Effector CD4-positive, alpha-beta T cell (primary cell): ENCODE results near the gene SLC24A3.

Source experiments
- DNase-seq: peaks from one replicate; pipeline ENCODE4 v3.0.0-alpha.2; 2020

The SLC24A3 gene

DNA sequence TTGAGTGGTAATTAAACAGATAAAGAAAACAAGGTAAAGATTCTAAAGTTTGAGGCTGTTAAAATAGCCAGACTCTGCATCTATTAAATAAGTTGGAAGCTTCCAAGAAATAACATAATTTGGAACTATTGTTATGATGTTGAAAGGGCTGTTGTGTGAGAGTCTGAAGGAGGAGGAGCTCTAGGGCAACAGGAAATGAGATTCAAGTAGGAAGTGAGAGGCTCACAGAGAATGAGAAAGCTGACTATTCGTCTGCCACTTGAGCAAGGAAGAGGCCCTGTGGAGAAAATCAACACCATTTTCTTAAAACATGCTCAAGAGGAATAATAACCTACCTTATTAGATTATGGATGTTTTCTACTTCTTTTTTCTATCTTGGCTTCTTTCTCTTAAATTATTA, 185.2 kb downstream of the SLC24A3 start:
- no peak for DNase-seq

DNA sequence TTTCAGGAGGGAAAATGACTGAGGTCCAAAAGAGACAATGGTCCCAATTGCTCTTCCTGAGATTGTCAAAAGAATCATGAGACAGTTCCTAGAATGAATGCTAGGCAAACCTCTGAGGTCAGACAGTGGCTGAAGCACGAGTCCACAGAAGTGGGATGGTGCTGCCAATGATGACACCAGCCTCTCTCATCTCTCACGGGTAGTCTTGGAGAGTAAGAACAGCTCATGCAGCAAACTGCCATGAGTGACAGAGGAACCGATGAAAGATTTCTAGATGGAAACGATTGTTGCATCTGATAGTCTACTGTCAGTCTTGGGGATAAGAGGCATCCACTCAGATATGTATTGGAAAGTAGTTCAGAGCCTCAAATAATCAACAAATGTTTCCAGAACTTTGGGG, 188.7 kb downstream of the SLC24A3 start:
- DNase-seq = no peak

GRCh38 chr20:19403549-19403948, 191.1 kb downstream of the SLC24A3 start:
- no peak for DNase-seq

- DNase-seq = no peak
These were observed 192.4 kb downstream of the SLC24A3 start for GRCh38 chr20:19404826-19405225.

GRCh38 chr20:19405958-19406357, 193.5 kb downstream of the SLC24A3 start:
- no peak for DNase-seq

GRCh38 chr20:19406381-19406780, 193.9 kb downstream of the SLC24A3 start:
- no peak for DNase-seq

DNA sequence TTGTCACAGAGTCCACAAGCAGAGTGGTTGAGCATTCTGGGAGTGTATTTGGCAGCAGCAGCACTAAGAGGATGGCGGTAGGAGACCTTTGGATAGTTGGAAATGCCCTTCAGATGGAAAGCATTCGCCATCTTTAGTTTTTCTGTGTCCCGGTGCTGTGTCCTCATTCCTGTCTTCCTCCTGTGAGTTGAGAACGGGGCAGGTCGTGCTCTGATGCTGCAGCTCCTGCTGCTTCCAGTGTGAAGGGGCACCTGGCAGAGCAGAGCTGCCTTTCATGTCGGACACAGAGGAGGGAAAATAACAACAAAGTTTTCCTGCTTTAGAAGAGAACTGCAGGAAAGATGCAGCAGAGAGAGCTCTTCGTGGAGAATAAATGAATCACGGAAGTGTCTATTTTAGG, 194.8 kb downstream of the SLC24A3 start:
- DNase-seq = no peak

GRCh38 chr20:19407736-19408135, 195.3 kb downstream of the SLC24A3 start:
- DNase-seq = no peak

GRCh38 chr20:19408971-19409370, 196.5 kb downstream of the SLC24A3 start:
- no peak for DNase-seq

GRCh38 chr20:19411811-19412210, 199.4 kb downstream of the SLC24A3 start:
- DNase-seq = no peak

- DNase-seq = no peak
These were observed 199.8 kb downstream of the SLC24A3 start for GRCh38 chr20:19412254-19412653.

DNA sequence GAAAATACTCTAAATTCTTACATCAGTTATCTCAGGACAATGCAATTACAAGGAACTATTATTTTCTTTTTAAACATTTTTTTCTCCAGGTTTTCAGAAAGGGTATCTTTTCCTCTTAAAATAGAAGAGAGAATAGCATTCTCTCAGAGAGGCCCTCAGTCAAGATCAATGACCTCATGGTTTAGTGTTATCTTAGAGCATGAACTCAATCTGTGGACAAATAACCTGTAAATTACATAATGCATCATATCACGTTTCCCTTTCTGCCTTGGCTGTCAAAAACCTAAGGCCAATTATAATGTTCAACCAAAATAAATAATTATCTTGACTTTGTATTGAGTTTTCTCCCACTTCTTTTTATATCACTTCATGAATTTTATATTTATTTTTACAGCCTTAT, 202.2 kb downstream of the SLC24A3 start:
- no peak for DNase-seq

DNA sequence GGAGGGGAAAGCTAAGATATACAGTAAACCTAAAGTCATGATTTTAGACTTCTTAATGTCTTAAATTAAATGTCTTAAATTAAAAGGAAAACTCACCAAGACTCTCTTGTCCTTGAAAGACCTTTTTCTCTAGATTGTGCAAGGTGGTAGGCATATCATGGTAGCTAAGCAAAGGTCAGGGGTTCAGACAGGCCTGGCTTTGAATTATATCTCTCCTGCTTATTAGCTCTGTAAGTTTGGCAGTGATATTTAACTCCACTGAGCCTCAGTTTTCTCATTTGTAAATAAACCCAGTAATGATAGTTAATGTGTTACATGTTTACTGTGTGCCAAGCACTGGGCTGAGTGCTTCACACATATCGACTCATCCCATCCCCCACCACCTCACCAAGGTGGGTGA, 203.3 kb downstream of the SLC24A3 start:
- DNase-seq = no peak

GRCh38 chr20:19416627-19417026, 204.2 kb downstream of the SLC24A3 start:
- DNase-seq = no peak

DNA sequence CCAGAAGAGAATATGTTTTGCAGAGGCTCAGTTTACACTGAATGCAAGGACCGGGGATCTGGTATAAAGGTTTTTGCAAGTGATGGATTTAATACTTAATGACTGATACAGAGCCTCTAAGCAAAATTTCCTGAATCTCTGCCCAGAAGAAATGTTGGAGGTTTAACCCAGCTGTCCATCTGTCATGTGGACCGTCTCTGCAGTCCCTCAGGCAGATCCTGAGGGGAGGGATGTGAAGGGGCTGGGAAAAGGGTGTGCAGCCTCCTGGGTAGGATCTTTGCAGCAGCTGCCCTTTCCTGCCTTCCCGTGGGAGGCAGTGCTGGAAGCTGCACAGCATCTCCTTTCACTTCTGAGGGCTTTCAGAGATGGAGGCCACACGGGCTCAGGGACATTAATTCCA, 207.0 kb downstream of the SLC24A3 start:
- no peak for DNase-seq

DNA sequence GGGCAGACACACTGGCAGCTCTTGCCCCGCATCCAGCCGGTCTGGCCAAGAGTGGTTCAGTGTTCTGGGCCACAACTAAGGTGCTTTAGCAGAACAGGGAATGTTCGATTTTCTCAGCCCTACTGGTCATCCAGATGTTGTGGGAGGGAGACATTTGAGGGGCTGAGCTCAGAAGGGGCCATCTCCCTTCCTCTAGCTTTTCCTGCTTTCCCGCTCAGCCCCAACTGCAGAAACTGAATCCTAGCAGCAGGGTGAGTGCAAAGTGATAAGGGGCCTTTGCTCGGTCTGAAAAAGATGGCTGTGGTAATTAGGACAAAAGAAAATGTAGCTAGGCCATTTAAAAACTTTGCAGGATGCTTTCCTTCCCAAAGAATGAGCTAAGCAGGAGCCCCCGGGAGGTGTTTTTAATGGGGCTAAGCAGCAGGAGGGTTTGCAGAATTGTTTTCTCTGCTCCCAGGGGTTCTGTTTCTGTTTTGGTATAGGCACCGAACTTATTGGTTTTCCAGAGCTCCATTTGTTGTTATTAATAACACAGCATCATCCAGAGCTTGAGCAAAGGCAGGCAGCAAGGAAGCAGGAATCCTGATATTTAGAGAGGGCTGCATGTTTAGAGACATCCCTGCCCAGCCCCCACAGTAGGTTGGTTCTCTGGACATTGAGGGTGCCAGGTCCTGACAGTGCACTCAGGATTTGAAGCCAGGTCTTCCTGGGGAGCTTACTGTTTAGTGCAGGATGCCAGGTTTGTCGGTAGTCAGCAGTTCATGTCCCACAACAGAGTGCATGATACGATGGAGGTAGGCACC, 210.9 kb downstream of the SLC24A3 start:
- DNase-seq = no peak

DNA sequence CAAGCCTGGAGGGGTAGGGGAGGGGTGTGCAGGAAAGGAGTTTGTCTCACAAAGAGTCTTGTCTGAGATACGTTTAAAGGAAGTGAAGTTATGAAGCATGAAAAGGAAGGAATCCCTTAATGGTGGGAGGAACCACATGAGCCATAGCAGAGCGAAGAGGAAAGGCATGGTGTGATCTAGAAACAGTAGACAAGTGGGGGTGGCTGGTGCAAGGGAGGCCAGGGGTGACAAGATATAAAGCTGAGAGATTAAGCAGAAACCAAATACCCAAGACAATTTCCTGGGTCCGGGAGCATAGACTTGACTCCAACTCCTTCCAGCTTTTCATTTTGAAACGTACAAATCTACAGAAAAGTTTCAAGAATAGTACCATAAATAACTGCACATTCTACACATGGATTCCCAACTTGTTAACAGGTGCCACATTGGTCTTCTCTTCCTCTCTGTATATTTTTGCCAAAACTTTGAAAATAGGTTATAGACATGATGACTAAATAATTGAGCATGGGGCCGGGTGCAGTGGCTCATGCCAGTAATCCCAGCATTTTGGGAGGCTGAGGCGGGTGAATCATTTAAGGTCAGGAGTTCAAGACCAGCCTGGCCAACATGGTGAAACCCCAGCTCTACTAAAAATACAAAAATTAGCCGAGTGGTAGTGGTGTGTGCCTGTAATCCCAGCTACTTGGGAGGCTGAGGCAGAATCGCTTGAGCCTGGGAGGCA, 211.6 kb downstream of the SLC24A3 start:
- DNase-seq = no peak

DNA sequence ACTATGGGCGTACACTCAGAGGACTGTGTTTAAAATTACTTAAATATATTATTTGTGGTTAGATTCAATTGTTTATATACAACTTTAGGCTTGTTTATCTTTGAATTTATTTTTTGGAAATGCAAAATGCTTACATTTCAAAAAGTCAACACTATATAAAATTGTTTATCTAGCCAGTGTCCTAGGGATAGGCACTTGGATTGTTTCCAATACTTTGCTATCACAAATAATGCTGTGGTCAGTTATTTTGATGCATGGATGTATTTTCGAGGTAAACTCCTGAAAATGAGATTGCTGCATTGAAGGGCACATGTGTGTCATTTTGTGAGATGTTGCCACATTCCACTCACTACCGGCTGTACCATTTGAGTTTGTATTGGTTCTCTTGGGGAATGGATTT, 213.9 kb downstream of the SLC24A3 start:
- no peak for DNase-seq

GRCh38 chr20:19427480-19427879, 215.0 kb downstream of the SLC24A3 start:
- DNase-seq = no peak

- DNase-seq = no peak
These were observed 215.5 kb downstream of the SLC24A3 start for GRCh38 chr20:19427913-19428312.

- DNase-seq = no peak
These were observed 215.9 kb downstream of the SLC24A3 start for GRCh38 chr20:19428324-19428723.

DNA sequence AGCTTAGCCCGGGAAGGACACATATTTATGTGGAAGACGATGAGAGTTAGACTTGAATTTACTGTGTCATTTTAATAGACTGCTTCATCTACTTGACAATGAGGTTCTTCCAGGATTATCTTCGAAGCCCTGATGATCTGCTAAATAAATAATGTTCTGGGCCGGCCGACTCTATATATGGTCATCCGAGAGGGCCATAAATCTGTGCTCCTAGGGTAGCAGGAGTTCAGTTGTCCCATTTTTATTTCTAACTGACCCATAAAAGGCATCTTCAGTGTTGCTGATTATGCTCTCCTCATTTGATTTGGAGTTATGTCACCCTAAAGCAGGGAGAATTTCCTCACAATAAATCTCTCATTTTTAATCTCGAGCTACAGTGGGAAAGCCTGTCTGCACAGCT, 217.1 kb downstream of the SLC24A3 start:
- no peak for DNase-seq

GRCh38 chr20:19430641-19431315, 218.3 kb downstream of the SLC24A3 start:
- DNase-seq = no peak

- no peak for DNase-seq
These were observed 218.9 kb downstream of the SLC24A3 start for GRCh38 chr20:19431316-19431700.
